Measurements from ENCODE around the gene OGDHL.
A peak's percentile ranks its signal among the peaks of the same experiment; 100 is the strongest.

OGDHL gene

GRCh38 chr10:49691588-49691987 lies 70.5 kb downstream of the OGDHL start:
- no peak for TF ChIP-seq CTCF (conservative IDR thresholded peaks at IDR 0.05; ENCODE audit: low read depth, low read length)
- H3K4me3 ChIP-seq (ENCODE audit: low read depth, low read length): no peak overlapping the region
- no peak for DNase-seq (ENCODE audit: low read depth)

- DNase-seq (ENCODE audit: low read depth): peak; percentile 4
- TF ChIP-seq CTCF (conservative IDR thresholded peaks at IDR 0.05; ENCODE audit: low read depth, low read length): no peak
- H3K4me3 ChIP-seq (ENCODE audit: low read depth, low read length): no peak overlapping the region
Measured at GRCh38 chr10:49690698-49691356, 71.3 kb downstream of the OGDHL start.

- no peak for DNase-seq (ENCODE audit: low read depth)
- no peak overlapping the region for H3K4me3 ChIP-seq (ENCODE audit: low read depth, low read length)
- no peak for TF ChIP-seq CTCF (conservative IDR thresholded peaks at IDR 0.05; ENCODE audit: low read depth, low read length)
Measured at GRCh38 chr10:49689882-49690510, 72.1 kb downstream of the OGDHL start.

- no peak for DNase-seq (ENCODE audit: low read depth)
- H3K4me3 ChIP-seq (ENCODE audit: low read depth, low read length): no peak overlapping the region
- TF ChIP-seq CTCF (conservative IDR thresholded peaks at IDR 0.05; ENCODE audit: low read depth, low read length): no peak
Measured at GRCh38 chr10:49688920-49689319, 73.2 kb downstream of the OGDHL start.

- no peak for TF ChIP-seq CTCF (conservative IDR thresholded peaks at IDR 0.05; ENCODE audit: low read depth, low read length)
- H3K4me3 ChIP-seq (ENCODE audit: low read depth, low read length): no peak overlapping the region
Measured at GRCh38 chr10:49688261-49688846, 73.8 kb downstream of the OGDHL start.

GRCh38 chr10:49686651-49687050 lies 75.5 kb downstream of the OGDHL start:
- DNase-seq (ENCODE audit: low read depth): no peak
- TF ChIP-seq CTCF (conservative IDR thresholded peaks at IDR 0.05; ENCODE audit: low read depth, low read length): no peak
- H3K4me3 ChIP-seq (ENCODE audit: low read depth, low read length): no peak overlapping the region

More at GRCh38 chr10:49688261-49688846, 73.8 kb downstream of the OGDHL start:
- no peak for DNase-seq (ENCODE audit: low read depth)
